K562 (cell line): Measurements from ENCODE around the gene AIFM3. TPM values are rescaled to one million over a fixed set of nuclear protein-coding genes. Genes with fewer than 3 reads are reported as not detected.

Source experiments
- ATAC-seq: fragments of 200-7000 bp; cut with Tn5 transposase; 3 replicates; pipeline ENCODE4 v1.9.1; 2020; ENCODE audit warnings: moderate library complexity
- BruUV-seq: library from RNA; stranded (reverse); fragments of 400-500 nt; replicated peaks from 2 replicates; lab custom pipeline; 2021; lab: Mats Ljungman, UMichigan
- CTCF ChIA-PET: fragments of 300-600 bp; formaldehyde crosslinking; extraction: SDS; loops from one replicate; lab custom pipeline; 2021; ENCODE audit warnings: low intra/inter-chr PET ratio; lab: Yijun Ruan, JAX
- POLR2A ChIA-PET: fragments of 300-600, 350-650 bp; sonication (Branson Sonifier 250); formaldehyde crosslinking; extraction: SDS; loops from one replicate; lab custom pipeline; 2021; ENCODE audit warnings: antibody characterized with exemption, inconsistent platforms; lab: Yijun Ruan, JAX
- DNase-seq, 4 experiments: peaks; one replicate each; pipeline versions ENCODE4 v3.0.0 to v3.0.0-alpha.2; 2011 to 2018; ENCODE audit warnings: low spot score in 3 of 4, mixed read lengths in 3 of 4; ENCODE audit errors: extremely low read depth in 1 of 4
- FAIRE-seq: peaks from 2 replicates; lab custom pipeline; 2011; peaks lifted over from hg19 to GRCh38; lab: Jason Lieb, UNC
- H2AFZ ChIP-seq: 2 replicates; pipeline ENCODE4 v1.6.0; 2011; ENCODE audit warnings: low read depth, low read length, control low read depth, inconsistent platforms
- H3K27ac ChIP-seq: fragments of 200-600 bp; 3 replicates; pipeline ENCODE4 v1.8.0; 2011; ENCODE audit warnings: low read depth, mild to moderate bottlenecking, control low read depth, inconsistent platforms, low read length, moderate library complexity, mixed read lengths; ENCODE audit errors: extremely low read depth
- H3K27me3 ChIP-seq, 2 experiments: fragments of 300-600 bp in 1 of 2; 2 replicates in 1 of 2; 3 replicates in 1 of 2; pipeline versions ENCODE4 v1.6.0 to v1.8.0; 2011; ENCODE audit warnings: inconsistent platforms in 2 of 2, low read length in 2 of 2, mild to moderate bottlenecking in 1 of 2, mixed read lengths in 1 of 2, moderate library complexity in 1 of 2; ENCODE audit not compliant: control insufficient read depth in 2 of 2, insufficient read depth in 2 of 2
- H3K36me3 ChIP-seq: fragments of 300-600 bp; 3 replicates; pipeline ENCODE4 v1.8.0; 2011; ENCODE audit warnings: mild to moderate bottlenecking, low read length, inconsistent platforms; ENCODE audit not compliant: control insufficient read depth, insufficient read depth
- H3K4me1 ChIP-seq, 2 experiments: fragments of 200-600 bp in 1 of 2; replicated peaks in 1 of 2; 2 replicates in 1 of 2; 3 replicates in 1 of 2; pipeline versions ENCODE4 v1.5.1 to v1.8.0; 2011; ENCODE audit warnings: inconsistent platforms in 2 of 2, low read length in 2 of 2, mild to moderate bottlenecking in 1 of 2, mixed read lengths in 1 of 2, moderate library complexity in 1 of 2; ENCODE audit not compliant: control insufficient read depth in 2 of 2, insufficient read depth in 2 of 2
- H3K4me2 ChIP-seq: 2 replicates; pipeline ENCODE4 v1.6.1; 2011; ENCODE audit warnings: low read length, control low read depth, inconsistent platforms, mixed read lengths; ENCODE audit not compliant: insufficient read depth
- H3K4me3 ChIP-seq: fragments of 200-600 bp; sonication (generic), shearing (Covaris generic); 2 replicates; pipeline ENCODE4 v1.5.1; 2016; ENCODE audit warnings: control low read depth, inconsistent platforms
- H3K79me2 ChIP-seq: fragments of 200-600 bp; 3 replicates; pipeline ENCODE4 v1.8.0; 2011; ENCODE audit warnings: low read length, inconsistent platforms; ENCODE audit not compliant: control insufficient read depth, insufficient read depth
- H3K9ac ChIP-seq, 2 experiments: 2 replicates each; pipeline versions ENCODE4 v1.6.0 to v1.6.1; 2011; ENCODE audit warnings: low read depth in 2 of 2, low read length in 2 of 2, control low read depth in 1 of 2, inconsistent platforms in 1 of 2, mild to moderate bottlenecking in 1 of 2, mixed read lengths in 1 of 2; ENCODE audit not compliant: insufficient read depth in 1 of 2
- H3K9me1 ChIP-seq: one replicate; pipeline ENCODE4 v1.6.0; 2011; ENCODE audit warnings: inconsistent platforms, mild to moderate bottlenecking, low read length, moderate library complexity; ENCODE audit not compliant: control insufficient read depth, insufficient read depth
- H3K9me3 ChIP-seq: replicated peaks from 2 replicates; pipeline ENCODE4 v1.5.1; 2011; ENCODE audit warnings: low read depth, low read length, inconsistent platforms; ENCODE audit not compliant: control insufficient read depth, insufficient read depth
- H4K20me1 ChIP-seq: replicated peaks from 2 replicates; pipeline ENCODE4 v1.6.1; 2011; ENCODE audit warnings: low read length, inconsistent platforms, mixed read lengths; ENCODE audit not compliant: control insufficient read depth, insufficient read depth
- HNRNPK ChIP-seq: fragments of 200-400 bp; formaldehyde crosslinking; IDR thresholded peaks from one replicate; pipeline ENCODE4 v1.6.1; 2018; ENCODE audit warnings: mild to moderate bottlenecking, low read depth, low read length; ENCODE audit not compliant: poor library complexity, severe bottlenecking
- SIN3A ChIP-seq, 2 experiments: fragments of 150-350 bp in 1 of 2; IDR thresholded peaks; 2 replicates each; pipeline ENCODE4 v1.6.1; 2011 to 2016; ENCODE audit warnings: borderline replicate concordance in 2 of 2, low read depth in 2 of 2, low read length in 2 of 2, mild to moderate bottlenecking in 2 of 2, moderate library complexity in 2 of 2; ENCODE audit not compliant: control insufficient read depth in 1 of 2
- ZFP36 ChIP-seq: fragments of 150-350 bp; IDR thresholded peaks from 2 replicates; pipeline ENCODE4 v1.6.1; 2018; ENCODE audit warnings: low read length, low read depth; ENCODE audit not compliant: partially characterized antibody
- WGBS: fragments of 100-300 bp; shearing (Covaris generic); methylation state at CpG from one replicate; pipeline ENCODE4 v1.1.6; 2016; ENCODE audit warnings: low coverage, mixed read lengths; ENCODE audit not compliant: insufficient coverage; ENCODE audit errors: missing lambda C conversion rate; 5-methylcytosine and 5-hydroxymethylcytosine counted together
- in situ Hi-C: fragments of 300-500 bp; cut with MboI; formaldehyde crosslinking; loops from 4 replicates; pipeline ENCODE4 v1.15.0; 2018; ENCODE audit warnings: inconsistent platforms, mixed read lengths
- intact Hi-C: fragments of 100-400 bp; cut with micrococcal nuclease; formaldehyde crosslinking; loops from 2 replicates; pipeline ENCODE4 v1.14.2; 2022
- polyA plus RNA-seq, 8 experiments: library from polyadenylated mRNA; depleted of rRNA in 4 of 8; stranded (reverse) in 5 of 8; unstranded in 3 of 8; fragments of >200 nt; fragmentation: Nextera tagmentation in 2 of 8; fragmentation: Illumina TruSeq in 1 of 8; extraction: Ambion mirVana in 2 of 8; extraction: Trizol in 1 of 8; gene quantifications; 2 replicates each; pipeline versions ENCODE4 v1.2.1 to v1.2.3, GENCODE V29; 2011 to 2014; ENCODE audit warnings: inconsistent platforms in 1 of 8, missing spikeins in 1 of 8
- total RNA-seq, 7 experiments: library from RNA; depleted of rRNA in 6 of 7; stranded (reverse); fragments of >200 nt in 6 of 7; fragmentation: Illumina TruSeq in 2 of 7; extraction: Trizol in 2 of 7; gene quantifications; 2 replicates each; pipeline versions ENCODE4 v1.2.1 to v1.2.3, GENCODE V29; 2011 to 2021; ENCODE audit warnings: low replicate concordance in 1 of 7

AIFM3 gene
- total and polyA plus RNA-seq, 9 of the 15 experiments (the other 6 are each of a cell fraction or from before 2014, with no cell fraction given), result 0.03 to 0.20 (median 0.07) TPM; not detected in 1

- FAIRE-seq (no peak), ATAC-seq (no peak), DNase-seq (no peak)
- Histone ChIP-seq H3K9me1 (peaks cover 7% of the 10 kb centered on the region), H3K27ac (no peak overlapping the region), H3K9me3 (no peaks in the 10 kb centered on the region), H2AFZ (no peak overlapping the region), H4K20me1 (peaks cover 12% of the 10 kb centered on the region), H3K36me3 (peaks cover 10% of the 10 kb centered on the region; the same call in 1 of the 3 replicates), H3K4me3 (no peak overlapping the region), H3K27me3 (no peaks in the 10 kb centered on the region), H3K4me1 (peaks cover 20 to 34% of the 10 kb centered on the region in 2 experiments), H3K4me2 (no peak overlapping the region), H3K79me2 (peaks cover 13% of the 10 kb centered on the region; the same call in 2 of the 3 replicates), H3K9ac (peak overlapping the region in 1 of 2 experiments; percentile 2; a peak in 2 of 4 replicates)
- no TSS peak for BruUV-seq
- TF ChIP-seq SIN3A (IDR thresholded peaks at IDR 0.05; ENCODE audit: borderline replicate concordance in 2 of 2, control insufficient read depth in 1 of 2, low read depth in 2 of 2, low read length in 2 of 2), result 0 out of 4 replicates have a peak, but pooled peaks of 1 of the 2 experiments have one; percentile 17
- no peak for TF ChIP-seq HNRNPK
- peak; percentile 70 for TF ChIP-seq ZFP36
- in situ Hi-C loops (no loop called here), intact Hi-C loops (loop anchor here (5.0 kb wide), 1 partner anchor 37 kb away; the partner anchor contains the start of gene LRRC74B)
- WGBS, result 48% methylated on average over 3 of the region's 3 CpGs
- ChIA-PET POLR2A (interaction anchor here (0.7 to 13.9 kb wide), 6 partner anchors 10 to 255 kb away, joined by 3 to 333 read pairs (median 4); partner anchors contain the start of gene THAP7), CTCF (no interaction called here)
These were observed 43.5 kb downstream of the AIFM3 start for GRCh38 chr22:21010426-21011113.
